Loucy (cell line): Measurements from ENCODE around the gene SOBP.

Source experiments
- H2AFZ ChIP-seq: fragments of 200-600 bp; sonication (generic); 2 replicates; pipeline ENCODE4 v1.6.0; 2016; ENCODE audit warnings: antibody characterized with exemption, mild to moderate bottlenecking, low read length, moderate library complexity
- H3F3A ChIP-seq: fragments of 200-600 bp; 2 replicates; pipeline ENCODE4 v1.6.0; 2016; ENCODE audit warnings: antibody characterized with exemption, low read depth, mild to moderate bottlenecking
- H3K27me3 ChIP-seq: fragments of 200-600 bp; sonication (generic); 2 replicates; pipeline ENCODE4 v1.6.1; 2014; ENCODE audit warnings: low read length, mild to moderate bottlenecking; ENCODE audit not compliant: insufficient read depth, poor library complexity, severe bottlenecking
- H3K36me3 ChIP-seq: fragments of 200-600 bp; sonication (generic); 2 replicates; pipeline ENCODE4 v1.6.1; 2016; ENCODE audit warnings: low read length; ENCODE audit not compliant: insufficient read depth
- H3K4me1 ChIP-seq: fragments of 200-600 bp; sonication (generic); 2 replicates; pipeline ENCODE4 v1.5.1; 2014; ENCODE audit warnings: low read length, mild to moderate bottlenecking; ENCODE audit not compliant: insufficient read depth, poor library complexity, severe bottlenecking
- H3K4me2 ChIP-seq: fragments of 200-600 bp; sonication (generic); 2 replicates; pipeline ENCODE4 v1.6.0; 2014; ENCODE audit warnings: antibody characterized with exemption, low read length, low read depth, mild to moderate bottlenecking; ENCODE audit not compliant: poor library complexity, severe bottlenecking
- H3K4me3 ChIP-seq: fragments of 200-600 bp; sonication (generic); 2 replicates; pipeline ENCODE4 v1.5.1; 2014; ENCODE audit warnings: low read length, mild to moderate bottlenecking, mixed read lengths; ENCODE audit not compliant: poor library complexity, severe bottlenecking
- H3K79me2 ChIP-seq: fragments of 200-600 bp; sonication (generic); 2 replicates; pipeline ENCODE4 v1.6.1; 2014; ENCODE audit warnings: low read length; ENCODE audit not compliant: insufficient read depth
- H3K9ac ChIP-seq: fragments of 200-600 bp; sonication (generic); 2 replicates; pipeline ENCODE4 v1.6.0; 2014; ENCODE audit warnings: mild to moderate bottlenecking, low read depth, low read length, moderate library complexity; ENCODE audit not compliant: poor library complexity, severe bottlenecking
- H3K9me2 ChIP-seq: fragments of 200-600 bp; sonication (generic); replicated peaks from 2 replicates; pipeline ENCODE4 v1.6.1; 2016; ENCODE audit warnings: low read depth, low read length, mixed read lengths
- H3K9me3 ChIP-seq: fragments of 200-600 bp; sonication (generic); 2 replicates; pipeline ENCODE4 v1.6.1; 2014; ENCODE audit warnings: mild to moderate bottlenecking, antibody characterized with exemption, low read length, low read depth; ENCODE audit not compliant: insufficient read depth
- H4K20me1 ChIP-seq: fragments of 200-600 bp; sonication (generic); 2 replicates; pipeline ENCODE4 v1.6.0; 2014; ENCODE audit warnings: antibody characterized with exemption, low read length, mild to moderate bottlenecking; ENCODE audit not compliant: insufficient read depth, poor library complexity, severe bottlenecking
- CTCF ChIP-seq: fragments of 200-600 bp; sonication (generic); conservative IDR thresholded peaks from 2 replicates; pipeline ENCODE4 v1.5.1; 2014; ENCODE audit warnings: mild to moderate bottlenecking, antibody characterized with exemption, low read length
- EZH2phosphoT487 ChIP-seq: fragments of 200-600 bp; IDR thresholded peaks from 2 replicates; pipeline ENCODE4 v1.6.1; 2018; ENCODE audit warnings: antibody characterized with exemption, mild to moderate bottlenecking, moderate library complexity, borderline replicate concordance

Gene SOBP

GRCh38 chr6:107661291-107661690, 171.4 kb downstream of the SOBP start:
- TF ChIP-seq CTCF: no peak
- Histone ChIP-seq H3K9ac (no peak overlapping the region), H3K4me1 (peaks cover 28% of the 10 kb centered on the region), H4K20me1 (no peaks in the 10 kb centered on the region), H3K27me3 (no peaks in the 10 kb centered on the region), H3K79me2 (no peaks in the 10 kb centered on the region), H3K4me2 (no peak overlapping the region), H3K9me2 (no peaks in the 10 kb centered on the region), H3K4me3 (no peak overlapping the region), H3F3A (peaks cover 6% of the 10 kb centered on the region; the same call in 1 of the 2 replicates), H3K36me3 (no peaks in the 10 kb centered on the region), H3K9me3 (no peaks in the 10 kb centered on the region), H2AFZ (no peak overlapping the region)

GRCh38 chr6:107662333-107662732, 172.4 kb downstream of the SOBP start:
- H2AFZ ChIP-seq: no peak overlapping the region
- no peaks in the 10 kb centered on the region for H3K36me3 ChIP-seq
- TF ChIP-seq EZH2phosphoT487: no peak
- TF ChIP-seq CTCF: no peak
- no peaks in the 10 kb centered on the region for H3K9me2 ChIP-seq
- H3K9me3 ChIP-seq: no peaks in the 10 kb centered on the region
- H3F3A ChIP-seq: peaks cover 6% of the 10 kb centered on the region; the same call in 1 of the 2 replicates
- H3K4me1 ChIP-seq: peaks cover 26% of the 10 kb centered on the region
- H3K79me2 ChIP-seq: no peaks in the 10 kb centered on the region
- no peaks in the 10 kb centered on the region for H3K27me3 ChIP-seq
- H3K4me2 ChIP-seq: no peak overlapping the region
- no peaks in the 10 kb centered on the region for H4K20me1 ChIP-seq
- no peak overlapping the region for H3K9ac ChIP-seq
- H3K4me3 ChIP-seq: no peak overlapping the region

- H3K27me3 ChIP-seq: no peaks in the 10 kb centered on the region
- H3K9ac ChIP-seq: no peak overlapping the region
- H3K36me3 ChIP-seq: no peaks in the 10 kb centered on the region
- H3K4me1 ChIP-seq: peaks cover 28% of the 10 kb centered on the region
- no peak overlapping the region for H3K4me3 ChIP-seq
- no peaks in the 10 kb centered on the region for H3K79me2 ChIP-seq
- H3K4me2 ChIP-seq: no peak overlapping the region
- no peaks in the 10 kb centered on the region for H4K20me1 ChIP-seq
- peaks cover 3% of the 10 kb centered on the region; the same call in 1 of the 2 replicates for H3F3A ChIP-seq
- no peaks in the 10 kb centered on the region for H3K9me2 ChIP-seq
- no peak overlapping the region for H2AFZ ChIP-seq
- H3K9me3 ChIP-seq: no peaks in the 10 kb centered on the region
- TF ChIP-seq CTCF (no peak; the same call in 1 of the 2 replicates), EZH2phosphoT487 (no peak)
Measured at GRCh38 chr6:107663308-107663707, 173.4 kb downstream of the SOBP start.
